KMS-11 (cell line): ENCODE measurements around the gene CA11.
"Not testable (repeated sequence)": the region's sequence is repeated elsewhere in the genome, so short reads cannot be mapped to it uniquely, and the experiment has no call there.

Experiments
- H2AFZ ChIP-seq: fragments of 200-600 bp; sonication (generic); 2 replicates; pipeline ENCODE4 v1.6.1; 2016; ENCODE audit warnings: antibody characterized with exemption, mixed run types, low read depth
- H3K27ac ChIP-seq: fragments of 200-600 bp; sonication (generic); 2 replicates; pipeline ENCODE4 v1.6.1; 2016; ENCODE audit warnings: mild to moderate bottlenecking, mixed run types
- H3K27me3 ChIP-seq: fragments of 200-600 bp; sonication (generic); 2 replicates; pipeline ENCODE4 v1.6.1; 2017; ENCODE audit warnings: mild to moderate bottlenecking, low read depth, mixed run types, moderate library complexity; ENCODE audit not compliant: insufficient read depth
- H3K36me3 ChIP-seq: fragments of 200-600 bp; sonication (generic); 2 replicates; pipeline ENCODE4 v1.6.1; 2017; ENCODE audit warnings: mild to moderate bottlenecking, mixed run types; ENCODE audit not compliant: insufficient read depth
- H3K4me1 ChIP-seq: fragments of 200-600 bp; sonication (generic); 2 replicates; pipeline ENCODE4 v1.6.1; 2016; ENCODE audit warnings: mild to moderate bottlenecking, low read depth, mixed run types; ENCODE audit not compliant: poor library complexity, severe bottlenecking
- H3K4me2 ChIP-seq: fragments of 200-600 bp; sonication (generic); 2 replicates; pipeline ENCODE4 v1.7.0; 2016; ENCODE audit warnings: mild to moderate bottlenecking, mixed run types
- H3K4me3 ChIP-seq: fragments of 200-600 bp; sonication (generic); IDR thresholded peaks from 2 replicates; pipeline ENCODE4 v1.6.1; 2017; ENCODE audit warnings: low read depth, low read length, mixed read lengths; ENCODE audit not compliant: insufficient read depth
- H3K79me2 ChIP-seq: fragments of 200-600 bp; sonication (generic); 2 replicates; pipeline ENCODE4 v1.6.1; 2016; ENCODE audit warnings: low read depth, mixed run types; ENCODE audit not compliant: insufficient read depth
- H3K9ac ChIP-seq: fragments of 200-600 bp; sonication (generic); 2 replicates; pipeline ENCODE4 v1.6.1; 2016; ENCODE audit warnings: mild to moderate bottlenecking, mixed run types
- H4K20me1 ChIP-seq: fragments of 200-600 bp; sonication (generic); 2 replicates; pipeline ENCODE4 v1.6.1; 2016; ENCODE audit warnings: mild to moderate bottlenecking, mixed run types; ENCODE audit not compliant: insufficient read depth
- CTCF ChIP-seq: fragments of 200-600 bp; sonication (generic); conservative IDR thresholded peaks from 2 replicates; pipeline ENCODE4 v1.6.1; 2017; ENCODE audit warnings: low read depth, mild to moderate bottlenecking, antibody characterized with exemption, low read length, moderate library complexity, mixed read lengths

The CA11 gene

GRCh38 chr19:48646001-48646721 is at the start of gene CA11:
CA11 (minus strand) TSS chr19:48646187; CDS start chr19:48645632, 555 bp downstream.
- H4K20me1 ChIP-seq, result no peaks in the 10 kb centered on the region
- peaks cover 18% of the 10 kb centered on the region for H3K4me1 ChIP-seq
- H3K36me3 ChIP-seq, result no peaks in the 10 kb centered on the region
- H3K27me3 ChIP-seq, result peaks cover 17% of the 10 kb centered on the region
- TF ChIP-seq CTCF, result peak; percentile 80
- H3K27ac ChIP-seq, result no peak within 1 kb of the TSS
- no peak within 1 kb of the TSS for H3K4me3 ChIP-seq
- peak within 1 kb of the TSS; percentile 98 for H3K4me2 ChIP-seq
- H3K9ac ChIP-seq, result peak within 1 kb of the TSS; percentile 50
- peak within 1 kb of the TSS; percentile 90 for H2AFZ ChIP-seq
- no peaks in the 10 kb centered on the region for H3K79me2 ChIP-seq

- not testable (repeated sequence) for H2AFZ ChIP-seq, H3K27ac ChIP-seq, H4K20me1 ChIP-seq, H3K79me2 ChIP-seq, H3K4me1 ChIP-seq, H3K4me3 ChIP-seq, H3K9ac ChIP-seq, H3K36me3 ChIP-seq, H3K4me2 ChIP-seq
- peaks cover 87% of the 10 kb centered on the region for H3K27me3 ChIP-seq
These were observed 47.6 kb upstream of the CA11 start for GRCh38 chr19:48693629-48694028.

- Histone ChIP-seq H3K36me3 (no peaks in the 10 kb centered on the region), H3K4me1 (no peaks in the 10 kb centered on the region), H2AFZ (no peak overlapping the region), H3K79me2 (no peaks in the 10 kb centered on the region), H3K4me3 (no peak overlapping the region), H3K27me3 (peaks cover 76% of the 10 kb centered on the region), H3K4me2 (no peak overlapping the region), H3K9ac (no peak overlapping the region), H4K20me1 (no peaks in the 10 kb centered on the region), H3K27ac (no peak overlapping the region)
- no peak for TF ChIP-seq CTCF
These were observed 43.5 kb upstream of the CA11 start for GRCh38 chr19:48689449-48689848.

- H3K4me3 ChIP-seq, result no peak overlapping the region
- no peak overlapping the region for H3K9ac ChIP-seq
- no peaks in the 10 kb centered on the region for H3K4me1 ChIP-seq
- H3K27ac ChIP-seq, result no peak overlapping the region
- H3K79me2 ChIP-seq, result no peaks in the 10 kb centered on the region
- no peak overlapping the region for H2AFZ ChIP-seq
- H4K20me1 ChIP-seq, result no peaks in the 10 kb centered on the region
- H3K36me3 ChIP-seq, result no peaks in the 10 kb centered on the region
- H3K4me2 ChIP-seq, result no peak overlapping the region
- no peak for TF ChIP-seq CTCF
- H3K27me3 ChIP-seq, result peaks cover 66% of the 10 kb centered on the region
These were observed 41.8 kb upstream of the CA11 start for GRCh38 chr19:48687776-48688175.

- not testable (repeated sequence) for H2AFZ ChIP-seq, H4K20me1 ChIP-seq, H3K4me2 ChIP-seq, H3K9ac ChIP-seq, H3K4me3 ChIP-seq, H3K27ac ChIP-seq, H3K36me3 ChIP-seq, H3K4me1 ChIP-seq, H3K79me2 ChIP-seq
- H3K27me3 ChIP-seq, result peaks cover 65% of the 10 kb centered on the region
These were observed 40.6 kb upstream of the CA11 start for GRCh38 chr19:48686637-48687036.
